ENCODE data around the gene MAP1A.

GRCh38 chr15:43552986-43553385, 35.6 kb downstream of the MAP1A start:
- no peak for TF ChIP-seq CTCF (IDR thresholded peaks at IDR 0.05)
- TF ChIP-seq POLR2A (IDR thresholded peaks at IDR 0.05): no peak

Measured in testis (tissue), 2 donors.